NT2/D1 (cell line): ENCODE results near the gene SLC35B4.

Experiments
- SUZ12 ChIP-seq: IDR thresholded peaks from 2 replicates; pipeline ENCODE4 v1.6.1; 2011; ENCODE audit not compliant: insufficient read length, insufficient read depth; ENCODE audit errors: extremely low read depth
- ZNF274 ChIP-seq: IDR thresholded peaks from 2 replicates; pipeline ENCODE4 v1.6.1; 2011; ENCODE audit warnings: mild to moderate bottlenecking, low read depth, low read length

DNA sequence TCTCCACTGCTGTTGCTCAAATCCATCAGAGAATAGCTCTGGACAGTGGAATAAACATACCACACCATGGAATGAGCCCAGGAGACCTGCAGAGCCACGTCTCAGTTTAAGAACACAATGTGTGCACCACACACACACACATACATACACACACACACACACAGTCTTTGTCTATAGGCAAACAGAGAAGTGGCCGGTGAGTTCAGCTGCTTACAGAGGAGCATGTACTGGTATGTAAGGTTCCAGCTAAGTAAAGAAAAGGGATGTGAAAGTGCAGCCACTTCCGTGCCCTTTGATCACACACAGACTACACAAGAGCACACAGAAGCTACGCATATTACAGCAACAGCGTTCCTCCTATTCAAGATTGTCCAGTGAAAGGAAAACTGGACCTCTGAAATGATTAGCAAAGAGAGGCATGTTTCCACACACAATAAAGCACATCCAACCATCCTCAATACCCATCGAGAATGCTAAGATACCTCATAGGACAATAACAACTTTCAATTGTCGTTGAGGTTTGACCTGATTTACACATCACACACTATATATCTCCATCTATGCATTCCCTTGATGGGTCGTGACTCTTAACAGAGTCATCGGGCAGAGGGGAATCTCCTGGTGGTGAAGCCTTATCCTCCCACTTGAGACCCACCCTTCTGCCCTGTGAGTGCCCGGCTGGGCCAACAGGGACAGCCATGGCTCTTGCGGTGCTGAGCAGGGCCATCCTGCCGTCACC, 23.6 kb downstream of the SLC35B4 start:
- TF ChIP-seq ZNF274 (no peak), SUZ12 (no peak)
